Brain pericyte (primary cell): Measurements from ENCODE around the gene SEL1L.
"Not testable (repeated sequence)": the region's sequence is repeated elsewhere in the genome, so short reads cannot be mapped to it uniquely, and the experiment has no call there.

Experiments used
- DNase-seq: peaks from one replicate; pipeline ENCODE4 v3.0.0-alpha.2; 2012; ENCODE audit warnings: low read depth, low spot score

Gene SEL1L

DNA sequence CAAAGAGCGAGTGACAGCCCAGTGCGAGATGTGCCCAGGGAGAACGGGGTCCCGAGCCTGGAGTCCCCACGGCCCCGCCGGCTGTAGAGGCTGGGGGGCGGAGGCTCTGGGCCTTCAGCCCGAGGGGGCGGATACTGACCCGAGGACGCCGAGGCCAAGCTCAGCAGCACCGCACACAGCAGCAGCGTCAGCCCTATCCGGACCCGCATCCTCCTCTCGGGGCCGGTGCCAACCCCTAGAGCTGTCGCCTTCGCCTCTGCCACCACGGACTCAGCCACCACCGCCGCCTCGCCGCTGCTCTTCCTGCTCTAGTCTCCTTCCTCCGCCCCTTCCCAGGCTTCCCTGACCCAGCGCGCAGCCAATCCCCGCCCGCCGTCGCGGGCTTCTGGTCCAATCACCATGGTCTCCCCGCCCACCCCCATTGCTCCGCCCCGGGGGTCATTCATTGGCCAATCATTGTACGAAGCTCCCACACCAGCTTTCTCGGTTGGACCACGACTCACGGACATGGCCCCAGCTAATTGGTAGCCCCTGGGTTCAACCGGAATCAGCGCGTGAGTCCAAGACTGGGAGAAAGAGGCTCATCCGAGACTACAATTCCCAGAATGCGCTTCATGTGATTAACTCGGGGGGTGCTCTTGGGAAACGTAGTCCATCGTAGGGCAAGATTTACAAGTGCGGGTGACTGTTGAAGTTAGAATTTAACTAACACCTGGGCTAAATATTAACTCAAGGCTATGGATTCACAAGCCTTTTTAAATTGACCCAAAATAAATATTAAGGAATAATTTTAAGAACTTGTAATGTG lies at the start of gene SEL1L:
Gene SEL1L, minus strand, starts transcription at position 318 of the 808 bp plus-strand sequence. Its CDS starts 109 bp downstream, at position 209.
- peak; percentile 98 for DNase-seq

DNA sequence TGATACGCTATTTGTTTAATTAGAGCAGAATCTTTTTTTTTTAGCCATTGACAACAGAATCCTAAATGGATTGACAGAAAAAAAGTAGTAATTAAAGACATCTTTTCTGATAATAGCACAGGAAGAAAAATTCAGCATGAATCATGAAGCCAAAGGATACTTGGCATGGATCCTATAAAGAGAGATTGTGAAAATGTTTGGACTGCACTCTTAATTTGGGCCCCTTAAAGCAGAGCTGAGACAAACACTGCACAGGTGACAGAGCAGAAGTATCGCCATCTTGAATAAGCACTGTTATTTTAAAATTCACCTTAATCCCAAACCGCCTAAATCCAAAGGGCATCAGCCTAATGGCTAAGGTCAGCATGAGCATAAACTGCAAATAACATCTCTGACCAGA lies 48.8 kb upstream of the SEL1L start:
- no peak for DNase-seq

DNA sequence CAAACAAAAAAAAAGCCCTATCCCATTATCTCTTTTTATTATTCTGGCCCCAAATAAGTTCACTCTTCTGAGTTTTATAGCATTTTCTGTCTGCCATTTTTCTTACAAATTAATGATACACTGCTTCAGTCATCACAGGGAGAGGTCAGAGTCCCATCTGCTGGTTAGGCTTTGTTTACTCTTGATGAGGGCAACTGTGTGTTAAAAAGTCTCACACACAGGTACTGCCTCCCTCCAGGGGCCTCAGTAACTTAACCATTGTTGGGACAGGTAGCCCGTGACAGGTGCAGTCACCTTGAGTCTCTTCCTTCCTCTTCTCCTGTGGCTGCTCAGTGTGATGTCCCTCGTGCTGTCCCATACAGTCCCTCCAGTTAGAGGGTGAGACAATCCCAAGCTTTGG lies 45.5 kb upstream of the SEL1L start:
- no peak for DNase-seq

DNA sequence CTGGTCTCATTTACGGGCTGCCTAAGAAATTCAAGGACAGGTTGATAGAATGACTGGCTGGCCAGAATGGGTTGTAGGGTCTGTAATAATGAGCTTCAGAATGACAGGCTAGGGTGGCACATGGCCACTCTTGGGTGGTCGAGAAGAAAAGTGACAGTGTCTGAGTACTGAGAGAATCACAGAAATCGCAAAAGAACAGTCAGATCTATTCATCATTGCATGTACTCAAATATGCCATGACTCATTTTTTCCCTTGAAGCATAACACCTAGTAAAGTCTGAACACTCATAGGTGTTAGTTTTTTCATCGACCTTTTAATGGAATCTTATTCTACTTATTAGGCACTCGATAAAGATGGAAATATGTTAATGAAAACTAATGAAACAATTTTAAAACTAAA lies 37.8 kb upstream of the SEL1L start:
- no peak for DNase-seq

DNA sequence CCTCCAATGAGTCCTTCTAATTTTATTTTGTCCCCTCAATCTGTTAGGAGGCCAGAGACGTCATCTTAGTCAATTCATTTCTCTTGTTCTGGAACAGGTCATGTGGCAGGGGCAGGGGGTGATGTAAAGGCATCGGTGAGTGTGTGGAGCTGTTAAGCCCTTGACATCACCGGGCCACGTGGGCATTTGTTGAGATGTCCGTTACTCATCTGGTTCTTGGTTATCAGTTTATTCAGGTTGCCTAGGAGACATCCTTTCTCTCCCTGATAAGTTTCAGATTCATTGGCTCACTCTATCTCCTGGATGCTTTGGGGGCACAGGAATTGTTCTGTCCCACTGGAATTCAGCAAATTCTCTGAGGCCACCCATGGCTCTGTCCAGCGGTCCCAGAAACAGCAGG lies 33.6 kb upstream of the SEL1L start:
- DNase-seq, result no peak

DNA sequence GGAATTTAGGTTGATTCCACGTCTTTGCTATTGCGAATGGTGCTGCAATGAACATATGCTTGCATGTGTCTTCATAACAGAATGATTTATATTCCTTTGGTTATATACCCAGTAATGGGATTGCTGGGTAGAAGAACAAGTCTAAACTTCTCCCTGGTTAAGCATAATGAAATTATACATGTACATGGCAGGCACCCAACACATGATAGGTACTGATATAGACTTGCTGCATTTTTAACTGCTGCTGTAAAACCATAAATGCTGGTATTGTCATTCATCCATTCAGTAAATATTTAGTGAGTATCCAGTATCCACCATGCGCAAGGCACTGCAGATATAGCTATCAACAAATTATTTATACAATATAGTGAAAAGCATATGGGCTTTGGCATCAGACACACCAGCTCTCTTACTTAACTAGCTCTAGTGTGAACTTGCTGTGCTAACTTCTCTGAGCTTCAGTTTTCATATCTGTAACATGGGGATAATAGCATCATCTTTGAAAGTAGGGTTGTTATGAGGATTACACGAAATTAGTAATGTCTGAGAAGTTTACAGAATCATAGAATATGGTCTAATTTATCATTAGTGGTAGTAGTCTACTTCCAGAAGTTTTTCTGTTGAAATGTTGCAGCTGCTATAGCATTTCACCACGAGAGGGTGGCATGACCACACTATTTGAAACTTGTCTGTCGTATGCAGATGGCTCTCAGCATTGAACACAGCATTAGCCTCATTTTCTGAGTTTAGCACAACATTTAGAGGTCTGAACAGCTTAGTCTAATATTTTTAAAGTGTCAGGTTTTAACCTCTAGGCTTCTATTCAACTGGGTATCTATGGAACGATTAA lies 32.0 kb upstream of the SEL1L start:
- DNase-seq, result no peak

DNA sequence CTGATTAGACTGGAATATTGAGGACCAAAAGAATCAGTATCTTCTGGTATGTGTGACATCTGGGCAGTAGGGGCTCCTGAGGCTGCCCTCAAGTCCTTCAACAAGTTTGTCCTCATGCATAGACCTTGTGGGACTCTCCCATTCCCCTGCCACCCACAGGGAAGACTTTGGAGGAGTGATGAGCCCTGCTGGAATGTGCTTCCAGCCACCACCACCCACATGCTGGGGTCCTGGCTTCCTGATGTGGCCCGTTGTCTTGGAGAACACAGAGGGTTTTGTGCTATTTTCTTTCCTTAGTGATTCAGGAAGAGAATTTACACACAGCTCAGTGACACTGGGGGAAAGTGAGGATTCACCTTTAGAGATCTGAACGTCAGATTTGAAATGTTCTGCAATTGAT lies 29.2 kb upstream of the SEL1L start:
- no peak for DNase-seq

DNA sequence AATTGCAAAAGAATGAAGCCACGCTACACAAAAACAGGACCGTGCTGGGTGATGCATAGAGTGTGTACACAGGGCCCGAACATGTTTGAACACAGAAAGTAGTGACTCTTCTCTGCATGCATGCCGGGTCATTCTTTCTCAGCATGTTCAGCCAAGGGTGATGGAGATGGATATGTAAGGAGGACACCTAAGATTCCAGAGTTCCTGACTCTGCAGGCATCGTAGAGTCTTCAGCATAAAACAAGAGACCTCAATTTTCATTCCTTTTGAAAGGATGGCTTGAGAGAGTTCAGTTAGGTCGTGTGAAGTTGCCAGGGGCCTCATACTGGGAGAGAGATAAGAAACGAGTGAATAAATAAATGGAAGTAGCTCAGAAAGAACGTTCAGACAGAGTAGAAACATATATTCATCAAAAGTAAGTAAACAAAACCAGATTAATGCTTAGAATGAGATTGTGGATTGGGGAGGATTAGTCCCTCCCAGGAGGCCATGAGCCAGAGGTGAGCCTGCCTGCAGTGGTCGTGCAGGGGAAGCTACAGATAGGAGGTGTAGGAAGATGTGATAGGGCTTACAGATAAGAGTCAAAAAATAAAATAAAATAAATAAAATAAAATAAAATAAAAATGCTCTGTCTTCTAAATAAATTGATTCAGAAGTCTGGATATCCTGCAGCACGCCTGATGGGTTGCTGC lies 27.6 kb upstream of the SEL1L start:
- no peak for DNase-seq

DNA sequence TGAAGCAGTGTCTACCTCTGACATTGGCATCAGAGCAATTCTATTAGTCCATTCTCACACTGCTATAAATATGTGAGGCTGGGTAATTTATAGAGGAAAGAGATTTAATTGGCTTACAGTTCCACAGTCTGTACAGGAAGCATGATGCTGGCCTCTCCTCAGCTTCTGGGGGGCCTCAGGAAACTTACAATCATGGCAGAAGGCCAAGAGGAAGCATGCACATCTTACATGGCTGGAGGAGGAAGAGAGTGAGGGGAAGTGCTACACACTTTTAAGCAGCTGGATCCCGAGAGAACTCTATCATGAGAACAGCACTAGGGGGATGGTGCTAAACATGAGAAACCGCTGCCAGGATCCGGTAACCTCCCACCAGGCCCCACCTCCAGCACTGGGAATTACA lies 25.7 kb upstream of the SEL1L start:
- no peak for DNase-seq

DNA sequence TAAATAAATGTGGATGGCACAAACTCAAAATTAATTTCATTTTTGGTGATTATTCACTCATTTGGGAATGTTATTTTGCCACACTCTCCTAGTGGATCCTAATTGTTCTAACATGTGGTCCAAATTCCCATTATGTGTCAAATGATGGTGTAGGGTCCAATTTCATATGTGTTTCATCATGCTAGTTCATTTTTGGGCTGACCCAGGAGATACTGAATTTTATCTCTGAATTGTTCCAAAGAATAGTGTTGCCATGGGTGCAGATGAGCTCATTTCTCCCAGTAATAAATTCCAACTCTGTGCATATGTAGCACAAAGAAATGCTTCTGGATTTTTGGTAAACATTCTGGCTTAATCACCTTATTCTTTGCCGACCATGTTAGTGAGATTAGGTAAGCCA lies 23.5 kb upstream of the SEL1L start:
- no peak for DNase-seq

DNA sequence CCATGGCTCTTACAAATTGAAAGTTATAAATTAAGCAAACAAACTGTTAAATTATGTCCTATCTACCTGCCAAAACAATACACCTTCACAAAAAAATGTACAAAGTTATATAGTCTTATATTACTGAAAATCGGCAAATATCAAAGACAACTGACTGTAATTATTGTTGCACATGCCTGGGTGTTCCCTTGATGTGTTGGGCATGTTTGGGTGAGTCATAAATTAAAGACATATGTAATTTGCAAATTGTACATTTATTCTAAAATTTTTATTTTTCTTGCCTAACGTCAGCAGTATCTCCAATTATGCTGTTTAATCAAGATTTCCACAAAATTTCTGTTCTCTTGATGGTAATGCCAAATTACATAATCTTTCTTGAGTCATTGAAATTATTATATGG lies 22.0 kb upstream of the SEL1L start:
- DNase-seq, result no peak

DNA sequence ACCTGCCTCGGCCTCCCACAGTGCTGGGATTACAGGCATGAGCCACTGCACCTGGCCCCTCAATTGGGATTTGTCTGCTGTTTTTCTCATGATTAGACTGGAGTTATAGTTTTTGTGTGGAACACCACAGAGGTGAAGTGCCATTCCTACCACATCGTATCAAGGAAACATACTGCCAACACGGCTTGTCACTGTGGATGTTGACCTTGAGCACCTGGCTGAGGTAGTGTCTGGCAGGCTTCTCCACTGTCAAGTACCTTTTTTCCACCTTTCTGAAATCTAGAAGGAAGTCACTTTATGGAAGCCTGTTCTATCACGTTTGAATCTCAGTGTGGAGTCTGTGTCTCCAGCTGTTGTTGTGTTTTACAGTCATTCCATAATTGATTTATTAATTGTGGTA lies 21.4 kb upstream of the SEL1L start:
- no peak for DNase-seq

DNA sequence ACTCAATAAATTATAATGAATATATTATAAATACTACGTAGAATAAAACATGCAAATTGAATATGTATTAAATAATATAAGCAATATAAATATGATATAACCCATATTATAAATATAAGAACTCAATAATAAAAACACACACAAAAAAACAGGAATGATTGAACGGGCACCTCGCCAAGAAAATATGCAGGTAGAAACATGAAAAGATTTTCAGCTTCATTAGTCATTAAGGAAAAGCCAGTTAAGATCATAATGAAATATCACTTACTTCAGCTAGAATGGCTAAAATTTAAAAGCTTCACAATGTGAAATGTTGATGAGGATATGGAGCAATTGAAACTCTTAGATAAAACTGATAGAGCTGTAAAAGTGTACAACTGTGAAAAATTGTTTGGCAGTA lies 17.8 kb upstream of the SEL1L start:
- DNase-seq, result no peak

DNA sequence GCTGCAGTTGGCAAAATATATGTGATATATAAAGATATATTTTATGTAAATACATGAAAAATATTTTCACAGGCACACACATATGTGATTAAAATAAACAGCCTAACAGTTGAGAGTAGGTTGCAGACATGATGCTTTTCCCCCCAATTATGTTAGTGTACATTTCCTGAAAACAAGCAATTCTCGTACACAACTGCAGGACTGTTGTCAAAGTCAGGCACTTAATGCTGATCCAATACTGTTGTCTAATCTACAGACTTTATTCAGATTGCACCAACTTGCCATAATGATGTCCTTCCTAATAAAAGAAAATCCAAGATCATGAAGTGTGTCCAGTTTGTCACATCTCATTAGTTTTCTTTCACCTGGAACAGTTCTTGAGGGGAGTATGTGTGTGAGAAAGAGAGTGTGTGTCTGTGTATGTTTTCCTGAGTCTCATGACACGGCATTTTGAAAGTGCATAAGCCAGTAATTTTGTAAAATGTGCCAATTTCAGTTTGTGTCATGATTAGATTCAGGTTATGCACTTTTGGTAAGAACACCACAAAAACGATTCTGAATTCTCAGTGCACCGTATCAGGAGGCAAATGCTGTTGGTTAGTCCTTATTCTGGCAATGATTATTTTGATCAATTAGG lies 16.5 kb upstream of the SEL1L start:
- no peak for DNase-seq

DNA sequence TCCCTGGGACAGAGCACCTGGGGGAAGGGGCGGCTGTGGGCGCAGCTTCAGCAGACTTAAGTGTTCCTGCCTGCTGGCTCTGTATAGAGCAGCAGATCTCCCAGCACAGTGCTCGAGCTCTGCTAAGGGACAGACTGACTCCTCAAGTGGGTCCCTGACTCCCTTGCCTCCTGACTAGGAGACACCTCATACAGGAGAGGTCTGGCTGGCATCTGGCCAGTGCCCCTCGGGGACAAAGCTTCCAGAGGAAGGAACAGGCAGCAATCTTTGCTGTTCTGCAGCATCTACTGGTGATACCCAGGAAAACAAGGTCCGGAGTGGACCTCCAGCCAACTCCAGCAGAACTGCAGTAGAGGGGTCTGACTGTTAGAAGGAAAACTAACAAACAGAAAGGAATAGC lies 7.6 kb upstream of the SEL1L start:
- DNase-seq, result not testable (repeated sequence)

DNA sequence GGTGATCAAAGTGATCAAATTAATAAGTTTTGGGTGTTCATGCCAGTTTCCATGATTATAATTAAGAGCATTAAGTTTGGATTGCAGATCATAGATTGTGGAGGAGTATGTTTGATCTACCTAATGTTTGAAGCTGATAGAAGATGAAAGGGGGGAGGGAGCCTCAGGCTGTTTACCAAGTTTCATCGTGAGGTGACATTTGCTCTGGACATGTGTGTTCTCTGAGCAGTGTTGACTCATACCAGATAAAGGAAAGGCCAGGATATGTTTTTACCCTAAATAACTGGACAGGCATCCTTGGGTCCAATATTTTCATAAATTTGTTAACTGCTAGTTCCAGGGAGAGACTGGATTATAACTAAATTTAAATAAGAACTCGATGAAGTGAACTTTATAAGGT lies 3.5 kb upstream of the SEL1L start:
- DNase-seq, result no peak

DNA sequence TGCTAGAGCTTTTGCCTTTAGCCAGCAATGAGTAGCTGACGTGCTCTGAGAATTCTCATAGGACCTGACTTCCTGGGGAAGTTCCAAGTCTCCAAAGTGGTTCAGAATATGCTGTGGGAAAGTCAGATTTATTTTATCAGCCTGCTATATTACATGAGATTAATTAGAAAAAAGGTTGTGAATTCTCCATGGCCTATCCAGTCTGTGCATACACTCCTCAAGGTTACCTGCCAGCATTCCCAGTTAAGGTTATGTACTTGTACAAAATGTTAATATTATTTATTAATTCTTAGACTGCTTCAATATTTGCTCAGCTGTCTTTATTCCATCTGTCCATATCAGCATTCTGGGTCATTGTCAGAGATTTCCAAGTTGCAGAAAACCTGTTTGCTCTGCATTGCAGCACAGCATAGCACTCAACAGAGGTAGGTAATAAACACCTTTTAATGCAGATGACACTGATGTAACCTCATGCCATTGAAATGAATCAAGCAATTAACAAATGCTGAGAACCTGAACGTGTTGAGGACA lies 2.7 kb upstream of the SEL1L start:
- DNase-seq, result no peak

DNA sequence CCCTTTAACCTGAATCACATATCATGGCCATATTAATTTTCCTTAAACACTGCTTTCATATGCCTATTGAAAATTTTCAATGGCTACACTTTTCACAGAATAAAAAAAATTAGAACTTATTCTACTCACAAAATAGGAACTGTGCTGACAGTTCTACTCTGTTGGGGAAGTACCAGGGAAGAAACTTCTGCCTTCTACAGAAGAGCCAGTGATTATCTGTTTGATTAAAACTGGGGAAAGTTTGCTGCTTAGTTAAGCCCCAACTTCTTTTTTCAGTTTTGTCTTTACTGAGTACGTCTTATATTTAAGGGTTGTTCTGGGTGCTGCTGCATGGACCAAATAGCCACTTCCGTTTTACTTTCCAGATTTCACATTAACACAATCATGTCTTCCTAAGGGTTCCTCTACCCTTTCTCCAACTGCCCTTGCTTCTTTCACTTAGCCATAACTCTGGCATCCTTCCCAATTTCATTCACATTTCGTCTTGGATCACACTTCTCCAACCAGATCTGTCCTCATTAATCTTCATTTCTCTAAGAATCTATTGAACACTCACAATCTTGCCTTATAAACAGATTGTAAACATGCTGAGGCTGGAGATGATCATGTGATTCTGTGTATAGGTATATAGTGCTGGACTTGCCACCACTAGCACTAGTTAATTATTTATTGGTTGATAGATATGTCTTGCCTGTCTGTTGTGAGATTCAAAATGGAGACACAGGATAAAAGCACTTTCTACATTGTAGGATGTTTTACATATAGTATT lies 1.9 kb upstream of the SEL1L start:
- DNase-seq, result no peak

DNA sequence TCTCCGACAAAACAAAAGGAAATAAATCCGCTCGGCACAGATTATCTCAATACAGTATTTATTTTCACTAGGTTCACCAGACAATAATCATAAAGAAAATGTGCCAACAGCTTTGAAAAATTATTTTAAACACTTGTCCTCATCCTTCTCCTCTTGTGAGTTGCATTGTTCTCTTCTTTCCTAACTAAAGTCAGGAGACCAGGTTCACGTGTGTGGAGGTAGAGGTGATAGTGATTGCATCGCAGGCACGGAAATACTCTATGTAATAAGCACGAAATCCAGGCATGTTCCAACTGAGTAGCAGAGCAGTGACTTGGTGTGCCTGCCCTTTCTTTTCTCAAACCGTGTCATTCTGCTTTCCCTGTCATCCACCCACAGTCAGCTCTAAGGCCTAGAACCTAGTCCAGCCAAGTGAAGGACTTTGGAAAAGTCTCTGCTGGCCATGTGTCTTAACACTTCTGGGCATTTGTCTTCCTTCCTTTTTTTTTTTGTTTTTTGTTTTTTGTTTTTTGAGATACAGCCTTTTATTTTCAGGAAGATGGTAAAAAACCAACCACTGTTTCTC lies 939 bp upstream of the SEL1L start:
- DNase-seq, result no peak

DNA sequence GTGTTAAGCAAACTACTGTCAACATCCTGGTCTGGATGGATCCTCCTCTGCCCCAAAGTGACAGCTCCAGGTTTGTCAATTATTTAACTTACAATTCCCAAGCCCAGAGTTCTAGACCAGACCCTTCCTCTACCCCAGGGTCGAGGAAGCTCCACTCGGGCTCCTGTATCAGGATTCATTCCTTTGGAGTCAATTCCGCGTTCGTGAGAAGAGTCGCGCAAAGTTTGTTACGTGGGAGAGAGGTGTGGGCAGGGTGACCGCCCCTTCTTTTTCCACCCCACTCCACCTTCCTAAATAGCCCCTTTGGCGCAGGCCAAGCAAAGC lies 479 bp downstream of the SEL1L start:
- no peak for DNase-seq

DNA sequence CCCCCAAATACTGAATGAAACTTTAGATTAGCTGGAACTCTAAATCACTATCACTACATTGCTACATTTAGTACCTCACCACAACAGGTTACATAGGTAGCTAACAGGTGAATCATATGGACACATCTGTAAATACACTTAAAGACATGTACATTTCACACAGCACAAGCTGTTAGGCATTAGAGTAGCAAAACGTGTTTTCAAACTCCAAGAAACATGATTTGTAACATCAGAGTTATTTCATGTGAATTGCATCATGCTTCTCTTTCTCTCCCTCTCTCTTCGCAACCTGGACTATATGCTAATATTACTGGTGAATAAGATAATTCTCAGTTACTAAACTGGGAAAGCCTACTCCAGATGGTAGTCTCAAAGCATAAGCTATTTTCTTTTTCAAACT lies 4.3 kb downstream of the SEL1L start:
- no peak for DNase-seq
